ENCODE data around the gene LPA.
"Not testable (repeated sequence)": the region's sequence is repeated elsewhere in the genome, so short reads cannot be mapped to it uniquely, and the experiment has no call there.

Gene LPA

GRCh38 chr6:160662842-160663241 is 1.2 kb downstream of the LPA start:
- no peak for DNase-seq

GRCh38 chr6:160662429-160662828 is 1.6 kb downstream of the LPA start:
- DNase-seq = no peak

- DNase-seq = no peak
Observed at GRCh38 chr6:160661216-160661615, 2.9 kb downstream of the LPA start.

- DNase-seq = no peak
Observed at GRCh38 chr6:160659562-160659961, 4.5 kb downstream of the LPA start.

- DNase-seq = no peak
Observed at GRCh38 chr6:160634706-160635105, 29.4 kb downstream of the LPA start.

GRCh38 chr6:160595838-160596832 is 67.9 kb downstream of the LPA start:
- no peak for DNase-seq

- not testable (repeated sequence) for DNase-seq
Observed at GRCh38 chr6:160595297-160595696, 68.8 kb downstream of the LPA start.

- no peak for DNase-seq
Observed at GRCh38 chr6:160586374-160586773, 77.7 kb downstream of the LPA start.

- DNase-seq = no peak
Observed at GRCh38 chr6:160583794-160584193, 80.3 kb downstream of the LPA start.

- no peak for DNase-seq
Observed at GRCh38 chr6:160581406-160581805, 82.7 kb downstream of the LPA start.

GRCh38 chr6:160578515-160578914 is 85.6 kb downstream of the LPA start:
- DNase-seq = not testable (repeated sequence)

- no peak for DNase-seq
Observed at GRCh38 chr6:160573943-160574342, 90.1 kb downstream of the LPA start.

GRCh38 chr6:160571201-160571600 is 92.9 kb downstream of the LPA start:
- DNase-seq = not testable (repeated sequence)

GRCh38 chr6:160544802-160545201 is 119.3 kb downstream of the LPA start:
- no peak for DNase-seq

- DNase-seq = no peak
Observed at GRCh38 chr6:160535270-160535669, 128.8 kb downstream of the LPA start.

GRCh38 chr6:160534050-160534696 is 129.9 kb downstream of the LPA start:
- DNase-seq = no peak

GRCh38 chr6:160532315-160532714 is 131.8 kb downstream of the LPA start:
- DNase-seq = no peak

- DNase-seq = no peak
Observed at GRCh38 chr6:160531826-160532225, 132.2 kb downstream of the LPA start.

- DNase-seq = not testable (repeated sequence)
Observed at GRCh38 chr6:160529524-160529923, 134.6 kb downstream of the LPA start.

- DNase-seq = no peak
Observed at GRCh38 chr6:160523223-160523622, 140.9 kb downstream of the LPA start.

GRCh38 chr6:160520043-160520904 is 143.8 kb downstream of the LPA start:
- DNase-seq = peak; percentile 24

- no peak for DNase-seq
Observed at GRCh38 chr6:160519603-160520042, 144.5 kb downstream of the LPA start.

GRCh38 chr6:160519133-160519532 is 144.9 kb downstream of the LPA start:
- DNase-seq = no peak
